ENCODE results near the gene TTC3.

- TF ChIP-seq EZH2phosphoT487 (IDR thresholded peaks at IDR 0.05; ENCODE audit: low read depth) = no peak
- TF ChIP-seq CTCF (IDR thresholded peaks at IDR 0.05; ENCODE audit: low read depth, low read length) = no peak
These were observed 45.3 kb downstream of the TTC3 start for GRCh38 chr21:37118187-37118826.
